GM21786 (cell line): ENCODE measurements around the gene TAF13.
"Not testable (repeated sequence)": the region's sequence is repeated elsewhere in the genome, so short reads cannot be mapped to it uniquely, and the experiment has no call there.

ENCODE experiments used
- ATAC-seq: cut with Tn5 transposase; IDR thresholded peaks from one replicate; pipeline ENCODE4 v1.9.1; 2021; ENCODE audit not compliant: unreplicated experiment

Gene TAF13

DNA sequence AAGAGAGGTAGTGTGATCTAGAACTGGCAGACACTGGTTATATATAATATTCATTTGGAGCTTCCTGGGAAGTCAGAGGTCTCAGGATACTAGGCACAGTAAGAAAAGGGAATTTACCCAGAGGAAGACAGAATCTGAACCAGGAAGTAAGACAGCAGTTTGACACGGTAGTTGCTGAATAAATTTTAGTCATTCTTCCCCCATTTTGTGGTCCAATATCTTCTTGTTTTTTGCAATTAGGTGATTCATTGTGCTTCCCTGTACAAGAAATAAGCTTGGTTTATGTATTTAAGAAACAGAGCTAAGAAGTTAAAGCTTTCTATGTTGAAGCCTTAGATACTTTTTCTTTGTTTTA is 16.0 kb upstream of the TAF13 start:
- no peak for ATAC-seq

DNA sequence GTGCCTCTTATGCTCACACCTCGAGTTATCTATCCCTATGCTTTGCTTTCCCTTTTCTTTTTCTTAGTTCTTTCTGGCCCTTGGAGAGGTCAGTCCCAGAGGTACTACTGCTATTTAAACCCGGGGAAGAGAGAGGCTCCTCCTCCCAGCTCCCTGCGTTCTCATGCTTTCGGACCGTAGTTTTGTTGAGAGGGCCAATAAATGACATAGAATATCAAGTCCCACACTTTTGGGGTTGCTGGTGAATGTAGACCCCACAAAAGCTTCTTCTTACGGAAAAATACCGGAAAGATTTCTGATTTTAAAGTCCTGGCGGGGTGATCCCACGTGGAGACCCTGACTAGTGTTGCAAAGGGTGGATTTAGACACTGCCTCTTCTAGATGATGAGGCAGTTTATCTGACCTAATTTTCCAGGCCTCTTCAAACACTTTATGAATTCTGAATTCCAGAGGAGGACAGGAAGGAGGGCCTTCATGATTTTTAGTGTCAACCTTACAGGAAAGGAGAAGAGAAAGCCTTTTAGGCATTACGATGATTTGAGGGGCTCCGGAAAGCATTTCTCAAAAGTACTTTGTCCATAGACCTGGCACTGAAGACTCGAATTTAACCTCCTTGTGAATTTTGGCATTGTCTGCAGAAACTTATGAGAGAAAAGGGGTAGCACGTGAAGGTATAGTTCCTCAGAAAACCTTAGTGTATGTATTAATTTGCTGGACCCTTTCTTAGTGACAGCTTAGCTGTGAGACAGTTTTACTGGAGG is 15.5 kb upstream of the TAF13 start:
- peak; percentile 47 for ATAC-seq

DNA sequence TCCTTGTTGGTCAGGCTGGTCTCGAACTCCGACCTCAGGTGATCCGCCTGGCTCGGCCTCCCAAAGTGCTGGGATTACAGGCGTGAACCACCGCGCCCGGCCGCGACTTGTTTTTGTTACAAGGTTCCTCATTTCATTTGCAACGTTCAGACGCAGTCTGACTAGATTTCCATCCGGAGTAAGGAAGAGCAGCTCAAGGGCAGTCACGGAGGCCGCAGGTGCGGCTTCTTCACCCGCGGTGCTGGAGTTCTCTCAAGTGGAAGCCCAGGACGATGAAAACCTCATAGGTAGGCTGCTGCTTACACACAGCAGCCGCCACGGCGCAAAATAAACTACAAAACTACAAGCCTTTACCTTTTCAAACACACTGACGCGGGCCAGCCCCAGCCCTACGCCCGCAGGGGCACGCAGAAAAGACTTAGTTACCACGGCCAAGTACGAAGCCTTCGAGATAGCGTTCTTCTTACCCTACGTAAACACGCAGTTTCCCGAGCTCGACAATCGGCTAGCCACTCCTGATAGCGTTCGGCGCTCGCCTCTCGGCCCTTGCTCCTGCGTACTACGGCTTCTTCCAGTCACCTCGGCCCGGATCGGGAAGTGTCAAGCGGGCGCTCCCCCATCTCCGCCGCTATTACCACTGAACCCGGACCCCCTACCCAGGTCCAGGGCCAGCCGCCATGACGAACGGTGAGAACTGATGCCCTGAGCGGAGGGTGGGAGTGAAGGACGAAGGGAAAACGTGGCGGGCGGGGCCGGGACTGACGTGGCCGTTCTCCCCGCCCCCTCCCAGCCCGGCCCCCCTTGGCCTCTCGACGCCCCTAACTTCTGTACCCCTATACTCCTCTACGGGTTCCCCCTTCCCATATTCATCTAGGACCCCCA is 14.6 kb upstream of the TAF13 start, which contains the start of gene TMEM167B:
Gene TMEM167B, plus strand, starts transcription at position 569 of the 882 bp plus-strand sequence. Its CDS starts 109 bp downstream, at position 678.
- peak; percentile 87 for ATAC-seq

DNA sequence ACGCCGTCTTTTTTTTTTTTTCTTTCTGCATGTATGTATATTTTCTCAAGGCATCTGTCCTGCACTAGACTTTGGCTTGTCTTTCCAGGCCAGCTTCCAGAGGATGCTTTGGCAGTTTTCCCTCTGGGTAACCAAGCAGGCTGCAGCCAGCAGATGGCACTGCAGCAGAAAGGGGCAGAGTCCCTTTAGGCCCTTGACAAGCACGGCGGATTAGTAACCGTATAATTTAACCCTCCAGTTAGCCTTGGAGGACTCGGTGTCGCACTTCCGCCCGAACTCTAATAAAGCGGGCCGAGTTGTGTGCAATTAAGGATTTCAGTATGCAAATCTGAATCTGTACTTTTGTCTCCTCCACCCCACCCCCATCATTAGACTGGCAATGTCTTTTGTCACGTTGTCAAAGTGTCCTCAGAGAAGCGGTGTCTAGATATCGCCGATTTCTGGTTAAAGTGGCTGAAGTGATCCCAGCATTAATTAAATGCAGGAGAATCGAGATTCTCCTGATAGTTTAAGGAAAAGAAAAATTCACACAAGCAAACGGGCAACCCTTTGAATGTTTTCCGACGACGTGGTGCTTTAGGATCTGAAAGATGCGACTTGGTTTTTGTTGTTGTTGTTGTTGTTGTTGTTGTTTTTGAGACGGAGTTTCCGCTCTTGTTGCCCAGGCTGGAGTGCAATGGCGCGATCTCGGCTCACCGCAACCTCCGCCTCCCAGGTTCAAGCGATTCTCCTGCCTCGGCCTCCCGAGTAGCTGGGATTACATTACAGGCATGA is 13.6 kb upstream of the TAF13 start:
- no peak for ATAC-seq

DNA sequence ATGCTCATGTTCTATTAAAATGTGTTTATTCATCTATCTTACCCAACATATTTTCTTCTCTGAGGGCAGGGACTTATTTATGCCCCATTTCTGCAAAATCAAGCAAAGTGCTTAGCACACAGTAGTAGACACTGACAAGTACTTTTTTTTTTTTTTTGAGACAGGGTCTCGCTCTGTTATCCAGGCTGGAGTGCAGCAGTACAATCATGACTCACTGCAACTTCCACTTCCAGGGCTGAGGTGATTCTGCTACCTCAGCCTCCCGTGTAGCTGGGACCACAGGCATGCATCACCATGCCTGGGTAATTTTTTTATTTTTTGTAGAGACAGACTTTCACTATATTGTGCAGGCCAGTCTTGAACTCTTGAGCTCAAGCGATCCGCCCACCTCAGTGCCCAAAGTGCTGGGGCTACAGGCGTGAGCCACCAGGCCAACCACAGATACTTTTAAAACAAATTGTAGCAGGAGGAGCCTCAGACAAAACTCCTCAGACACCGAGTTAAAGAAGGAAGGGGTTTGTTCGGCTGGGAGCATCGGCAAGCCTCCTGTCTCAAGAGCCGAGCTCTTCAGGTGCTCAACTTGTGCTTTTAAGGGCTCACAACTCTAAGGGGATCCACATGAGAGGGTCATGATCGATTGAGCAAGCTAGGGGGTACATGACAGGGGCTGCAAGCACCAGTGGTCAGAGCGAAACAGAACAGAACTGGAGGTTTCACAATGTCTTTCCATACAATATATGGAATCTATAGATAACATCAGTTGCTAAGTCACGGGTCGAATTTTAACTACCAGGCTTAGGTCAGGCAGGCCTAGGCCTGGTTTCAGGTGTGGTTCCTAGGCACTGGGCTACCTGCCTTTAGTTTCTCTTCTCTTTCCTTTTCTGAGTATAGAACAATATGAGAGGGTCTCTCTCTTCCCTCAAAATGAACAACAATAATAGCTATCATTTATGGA is 9.0 kb upstream of the TAF13 start:
- no peak for ATAC-seq

DNA sequence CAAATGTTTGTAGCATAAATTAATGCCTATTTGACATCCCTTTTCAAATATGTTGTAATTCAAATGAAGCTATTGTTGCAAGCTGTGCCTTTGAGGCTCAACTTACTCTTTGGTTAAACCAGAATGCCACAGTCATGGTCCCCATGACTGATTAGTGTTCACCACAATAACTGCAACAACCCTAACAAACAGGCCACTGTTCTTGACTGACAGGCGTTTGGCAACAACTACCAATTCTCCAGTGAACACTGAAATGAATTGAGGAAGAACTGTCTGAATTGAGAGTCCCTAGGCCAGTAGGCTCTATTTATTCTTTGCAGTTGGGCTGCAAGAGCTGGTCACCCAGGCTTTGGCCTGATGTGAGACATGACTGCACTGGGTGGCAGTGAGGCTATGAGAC is 8.1 kb upstream of the TAF13 start:
- ATAC-seq: no peak

DNA sequence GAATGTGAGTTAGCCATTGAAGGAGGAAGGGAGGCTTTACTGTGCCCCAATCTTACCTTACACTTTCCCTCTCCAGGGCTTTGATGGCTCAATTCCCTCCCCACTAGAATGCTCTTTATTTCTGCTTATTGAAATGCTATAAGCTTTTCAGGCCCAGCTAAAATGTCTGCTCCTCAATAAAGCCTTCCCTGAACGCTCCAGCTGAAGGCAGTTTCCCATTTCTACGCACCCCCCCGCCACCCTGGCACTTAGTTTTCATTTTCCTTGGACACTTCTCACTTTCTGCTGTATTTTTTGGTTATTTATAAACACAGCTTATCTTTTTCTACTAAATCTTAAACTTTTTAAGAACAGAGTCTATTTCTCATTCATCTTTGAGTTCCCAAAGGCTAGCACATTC is 7.7 kb upstream of the TAF13 start:
- no peak for ATAC-seq

DNA sequence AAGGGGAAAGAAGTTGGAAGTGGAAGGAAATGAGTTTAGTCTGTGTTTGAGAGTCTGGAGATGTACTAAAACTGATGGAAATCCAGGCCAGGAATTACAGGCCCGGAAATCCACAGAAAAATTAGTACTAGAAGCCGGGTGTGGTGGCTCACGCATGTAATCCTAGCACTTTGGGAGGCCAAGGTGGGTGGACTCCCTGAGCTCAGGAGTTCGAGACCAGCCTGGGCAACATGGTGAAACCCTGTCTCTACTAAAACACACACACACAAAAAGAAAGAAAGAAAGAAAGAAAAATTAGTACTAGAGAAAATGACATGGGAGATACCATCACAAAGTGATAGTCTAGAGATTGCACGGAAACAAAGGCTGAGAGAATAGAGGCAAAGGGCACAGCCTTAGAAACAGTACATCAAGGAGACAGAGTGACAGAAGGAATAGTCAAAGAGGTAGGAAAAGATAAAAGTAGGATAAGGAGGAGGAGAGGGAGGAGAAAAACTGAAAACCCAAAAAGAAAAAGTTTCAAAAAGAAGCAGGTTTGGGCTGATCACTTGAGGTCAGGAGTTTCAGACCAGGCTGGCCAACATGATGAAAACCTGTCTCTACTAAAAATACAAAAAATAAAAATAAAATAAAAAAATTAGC is 4.8 kb upstream of the TAF13 start:
- ATAC-seq: no peak

DNA sequence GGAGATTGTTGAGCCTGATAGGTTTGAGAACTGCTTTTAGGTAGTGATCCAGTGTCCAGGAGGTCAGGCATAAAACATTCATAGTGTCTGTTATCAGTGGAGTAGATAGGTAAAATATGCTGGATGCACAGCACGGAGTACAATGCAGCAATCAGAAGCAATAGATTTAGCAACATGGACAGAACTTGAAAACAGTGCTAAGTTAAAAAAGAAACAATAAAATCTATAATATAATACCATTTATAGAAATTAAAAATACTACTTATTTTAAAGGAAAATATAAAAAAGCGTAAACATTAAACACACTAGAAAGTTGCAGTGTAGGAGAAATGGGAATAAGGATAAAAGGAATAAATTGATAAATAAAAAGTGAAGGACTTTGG is 3.4 kb upstream of the TAF13 start:
- ATAC-seq: no peak

DNA sequence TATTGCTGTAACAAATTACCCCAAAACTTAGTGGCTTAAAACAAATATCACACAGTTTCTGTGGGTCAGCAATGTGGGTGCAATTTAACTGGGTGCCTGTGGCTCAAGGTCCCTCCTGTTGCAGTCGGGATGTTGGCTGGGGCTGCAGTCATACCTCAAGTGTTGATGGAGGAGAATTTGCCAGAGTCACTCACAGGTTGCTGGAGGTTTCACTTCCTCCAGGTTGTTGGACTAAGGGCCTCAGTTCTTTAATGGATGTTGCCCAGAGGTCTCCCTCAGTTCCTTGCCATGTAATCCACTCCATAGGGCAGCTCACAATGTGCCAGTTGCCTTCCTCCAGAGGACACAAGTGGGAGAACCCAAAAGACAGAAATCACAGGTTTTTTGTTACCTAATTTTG is 2.5 kb upstream of the TAF13 start:
- ATAC-seq: no peak

DNA sequence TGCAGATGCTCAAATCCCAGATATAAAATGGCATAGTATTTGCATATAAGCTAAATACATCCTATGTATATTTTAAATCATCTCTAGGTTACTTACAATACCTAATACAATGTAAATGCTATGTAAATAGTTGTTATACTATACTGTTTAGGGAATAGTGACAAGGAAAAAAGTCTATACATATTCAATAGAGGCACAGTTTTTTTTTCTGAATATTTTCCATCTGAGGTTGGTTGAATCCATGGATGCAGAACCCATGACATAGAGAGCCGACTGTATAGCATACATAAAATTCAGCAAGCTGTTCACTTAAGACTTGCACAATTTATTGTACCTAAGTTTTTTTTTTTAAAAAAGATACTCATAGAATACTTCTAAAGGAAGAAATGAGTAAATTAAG is 6.5 kb downstream of the TAF13 start:
- ATAC-seq: no peak

DNA sequence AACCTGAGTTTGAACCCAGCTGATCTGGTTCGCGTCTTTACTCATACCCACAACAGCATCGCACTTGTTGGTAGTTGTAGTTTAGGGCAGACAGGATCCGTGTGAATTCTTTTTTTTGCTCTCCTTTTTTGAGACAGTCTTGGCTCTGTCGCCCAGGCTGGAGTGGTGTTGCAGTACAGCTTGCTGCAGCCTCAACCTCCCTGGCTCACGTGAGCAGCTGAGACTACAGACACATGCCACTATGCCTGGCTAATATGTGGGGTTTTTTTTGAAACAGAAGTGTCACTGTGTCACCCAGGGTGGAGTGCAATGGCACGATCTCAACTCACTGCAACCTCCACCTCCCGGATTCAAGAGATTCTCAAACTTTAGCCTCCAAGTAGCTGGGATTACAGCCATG is 7.9 kb downstream of the TAF13 start:
- no peak for ATAC-seq

DNA sequence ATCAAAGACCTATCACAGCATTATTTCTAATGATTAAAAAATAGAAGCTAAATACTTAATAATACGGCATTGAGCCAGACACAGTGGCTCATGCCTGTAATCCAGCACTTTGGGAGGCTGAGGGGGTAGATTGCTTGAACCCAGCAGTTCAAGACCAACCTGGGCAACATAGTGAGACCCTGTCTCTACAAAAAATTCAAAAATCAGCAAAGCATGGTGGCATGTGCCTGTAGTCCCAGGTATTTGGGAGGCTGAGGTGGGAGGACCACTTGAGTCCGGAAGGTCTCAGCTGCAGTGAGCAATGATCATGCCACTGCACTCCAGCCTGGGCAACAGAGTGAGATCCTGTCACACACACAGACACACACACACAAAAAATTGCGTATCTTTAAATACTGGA is 10.7 kb downstream of the TAF13 start:
- no peak for ATAC-seq

DNA sequence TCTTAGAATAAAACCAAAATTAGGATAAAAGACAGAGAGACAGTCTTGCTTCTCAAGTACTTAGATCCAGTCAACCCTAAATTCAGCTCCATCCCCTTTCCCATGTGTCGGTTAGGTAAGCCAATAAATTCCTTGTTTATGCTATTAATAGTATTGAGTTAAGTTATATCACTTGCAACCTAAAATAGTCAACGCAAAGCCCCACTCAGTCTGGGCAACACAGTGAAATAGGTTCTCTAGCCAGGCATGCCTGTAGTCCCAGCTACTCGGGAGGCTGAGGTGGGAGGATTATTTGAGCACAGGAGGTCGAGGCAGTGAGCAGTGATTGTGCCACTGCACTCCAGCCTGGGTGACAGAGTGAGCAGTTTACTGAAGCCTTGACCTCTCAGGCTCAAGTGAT is 14.6 kb downstream of the TAF13 start:
- no peak for ATAC-seq

DNA sequence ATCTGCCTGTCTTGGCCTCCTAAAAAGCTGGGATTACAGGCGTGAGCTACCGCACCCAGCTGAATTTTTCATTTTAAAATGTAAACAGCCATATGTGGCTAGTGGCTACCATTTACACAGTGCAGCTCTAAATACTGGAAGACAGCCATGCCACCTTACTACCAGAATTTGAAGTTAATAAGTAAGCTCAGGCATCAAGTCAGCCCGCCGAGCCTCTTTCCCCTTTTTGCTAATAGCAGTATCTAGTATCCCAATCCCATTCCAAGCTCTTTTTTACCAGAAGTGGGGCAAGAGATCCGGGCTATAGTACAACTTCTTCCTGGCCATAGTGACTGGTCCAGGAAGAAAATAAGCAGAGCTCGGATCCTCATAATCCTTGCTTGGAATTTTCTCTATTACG is 15.1 kb downstream of the TAF13 start:
- no peak for ATAC-seq

DNA sequence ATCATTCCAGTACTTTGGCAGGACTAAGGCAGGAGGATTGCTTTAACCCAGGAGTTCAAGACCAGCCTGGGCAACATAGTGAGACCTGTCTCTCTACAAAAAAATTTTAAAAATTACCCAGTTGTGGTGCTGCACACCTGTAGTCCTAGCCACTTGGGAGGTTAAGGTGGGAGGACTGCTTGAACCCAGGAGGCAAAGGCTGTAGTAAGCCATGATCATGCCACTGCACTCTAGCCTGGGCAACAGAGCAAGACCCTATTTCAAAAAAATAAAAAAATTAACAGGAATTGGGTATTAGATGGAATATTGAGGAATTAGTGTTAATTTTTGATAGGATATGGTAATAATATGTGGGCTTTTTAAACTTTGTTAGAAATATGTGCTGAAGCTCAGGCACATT is 16.8 kb downstream of the TAF13 start:
- ATAC-seq: no peak

DNA sequence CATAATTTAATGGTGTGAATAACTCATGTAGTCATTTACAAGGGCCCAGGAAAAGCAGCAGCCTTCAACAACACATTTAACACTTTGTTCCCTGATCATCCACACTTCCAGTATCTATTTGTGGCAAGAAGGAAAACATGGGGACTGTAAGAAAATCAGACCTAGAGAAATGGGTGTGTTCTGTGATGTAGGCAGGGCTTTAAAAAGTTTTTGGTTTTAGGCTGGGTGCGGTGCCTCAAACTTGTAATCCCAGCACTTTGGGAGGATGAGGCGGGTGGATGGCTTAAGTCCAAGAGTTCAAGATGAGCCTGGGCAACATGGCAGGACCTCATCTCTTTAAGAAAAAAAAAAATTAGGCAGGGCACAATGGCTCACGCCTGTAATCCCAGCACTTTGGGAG is 19.7 kb downstream of the TAF13 start:
- ATAC-seq: no peak

DNA sequence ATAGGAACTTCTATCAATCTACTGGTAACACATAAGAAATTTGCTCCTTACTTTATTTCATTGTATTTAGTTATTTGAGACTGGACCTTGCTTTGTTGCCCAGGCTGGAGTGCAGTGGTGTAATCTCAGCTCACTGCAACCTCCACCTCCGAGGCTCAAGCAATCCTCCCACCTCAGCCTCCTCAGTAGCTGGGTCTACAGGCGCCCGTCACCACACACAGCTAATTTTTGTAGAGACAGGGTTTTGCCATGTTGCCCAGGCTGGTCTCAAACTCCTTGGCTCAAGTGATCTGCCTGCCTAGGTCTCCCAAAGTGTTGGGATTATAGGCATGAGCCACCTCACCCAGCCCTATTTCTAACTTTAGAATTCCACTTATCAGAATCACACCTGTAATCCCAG is 23.7 kb downstream of the TAF13 start:
- ATAC-seq: not testable (repeated sequence)

DNA sequence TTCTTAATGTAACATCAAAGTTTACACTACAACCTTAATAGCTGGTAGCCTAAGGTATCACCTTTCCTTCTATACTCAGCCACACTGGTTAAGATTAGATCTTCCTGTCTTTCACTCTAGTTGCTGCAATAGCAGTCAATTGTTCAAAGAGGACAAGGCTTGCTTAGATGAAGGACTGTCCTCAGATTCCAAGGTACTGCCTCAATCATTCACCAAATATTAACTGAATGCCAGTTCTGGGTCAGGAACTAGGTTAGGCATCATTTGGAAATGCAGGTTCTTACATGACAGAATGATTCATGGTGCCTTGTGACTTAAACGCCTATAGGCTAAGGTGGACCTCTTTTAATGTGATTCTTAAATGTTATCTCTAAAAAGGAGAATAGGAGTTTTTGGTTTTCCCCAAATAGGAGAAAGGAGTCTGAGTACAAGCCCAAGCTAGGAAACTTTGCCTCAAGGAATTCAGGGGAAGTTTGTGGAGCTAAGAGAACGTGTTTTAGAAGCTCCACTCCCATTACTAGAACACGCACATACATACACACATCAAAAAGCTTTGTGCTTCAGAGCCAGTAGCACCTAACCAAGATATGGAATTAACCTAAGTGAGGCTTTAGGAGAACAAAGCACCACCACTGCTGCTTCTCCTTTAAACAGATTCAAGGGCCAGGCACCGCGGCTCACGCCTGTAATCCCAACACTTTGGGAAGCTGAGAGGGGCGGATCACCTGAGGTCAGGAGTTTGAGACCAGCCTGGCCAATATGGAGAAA is 25.4 kb downstream of the TAF13 start:
- ATAC-seq: no peak
